HepG2 (cell line): ENCODE measurements around the gene WDR43.

Experiments
- ELF4 ChIP-seq: sonication (generic); formaldehyde crosslinking; IDR thresholded peaks from 2 replicates; pipeline ENCODE4 v1.5.0; 2020; ENCODE audit warnings: missing genetic modification reagents, mild to moderate bottlenecking, moderate library complexity, borderline replicate concordance
- NRL ChIP-seq: sonication (generic); formaldehyde crosslinking; IDR thresholded peaks from 2 replicates; pipeline ENCODE4 v1.5.0; 2020; ENCODE audit warnings: missing genetic modification reagents, mild to moderate bottlenecking, moderate library complexity, borderline replicate concordance
- TCF7 ChIP-seq: sonication (generic); IDR thresholded peaks from 2 replicates; pipeline ENCODE4 v1.6.1; 2016; ENCODE audit warnings: antibody characterized with exemption, low read depth
- TF ChIP-seq, protein P1 (sequence below): sonication (generic); formaldehyde crosslinking; IDR thresholded peaks from 2 replicates; pipeline ENCODE4 v1.9.0; 2021; ENCODE audit warnings: missing genetic modification reagents, borderline replicate concordance
- TF ChIP-seq, protein P2 (sequence below): sonication (generic); formaldehyde crosslinking; IDR thresholded peaks from 2 replicates; pipeline ENCODE4 v1.4.0; 2020; ENCODE audit warnings: low read depth, mild to moderate bottlenecking, missing genetic modification reagents

DNA sequence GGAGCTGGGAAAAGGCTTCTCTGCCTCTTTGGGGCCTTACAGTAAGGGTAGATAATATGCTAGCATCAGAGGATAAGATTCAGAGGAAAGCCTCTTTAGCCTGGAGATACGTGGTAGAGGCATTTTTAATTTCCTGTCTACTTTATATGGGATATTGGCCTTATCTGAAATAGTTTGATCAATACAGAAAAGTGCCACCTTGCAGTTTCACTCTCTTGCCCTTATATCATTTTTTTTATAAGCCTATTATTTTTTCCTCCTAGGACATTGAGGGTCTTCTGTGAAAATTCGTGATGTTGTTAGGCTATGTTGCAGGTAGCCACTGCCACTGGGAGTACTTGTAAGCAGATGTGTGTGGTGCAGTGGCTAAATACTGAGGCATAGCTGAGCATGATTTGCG, 46.5 kb downstream of the WDR43 start:
- TF ChIP-seq NRL (no peak), TCF7 (no peak), ELF4 (CRISPR knock-in tag) (no peak)
- TF ChIP-seq, protein P1, sequence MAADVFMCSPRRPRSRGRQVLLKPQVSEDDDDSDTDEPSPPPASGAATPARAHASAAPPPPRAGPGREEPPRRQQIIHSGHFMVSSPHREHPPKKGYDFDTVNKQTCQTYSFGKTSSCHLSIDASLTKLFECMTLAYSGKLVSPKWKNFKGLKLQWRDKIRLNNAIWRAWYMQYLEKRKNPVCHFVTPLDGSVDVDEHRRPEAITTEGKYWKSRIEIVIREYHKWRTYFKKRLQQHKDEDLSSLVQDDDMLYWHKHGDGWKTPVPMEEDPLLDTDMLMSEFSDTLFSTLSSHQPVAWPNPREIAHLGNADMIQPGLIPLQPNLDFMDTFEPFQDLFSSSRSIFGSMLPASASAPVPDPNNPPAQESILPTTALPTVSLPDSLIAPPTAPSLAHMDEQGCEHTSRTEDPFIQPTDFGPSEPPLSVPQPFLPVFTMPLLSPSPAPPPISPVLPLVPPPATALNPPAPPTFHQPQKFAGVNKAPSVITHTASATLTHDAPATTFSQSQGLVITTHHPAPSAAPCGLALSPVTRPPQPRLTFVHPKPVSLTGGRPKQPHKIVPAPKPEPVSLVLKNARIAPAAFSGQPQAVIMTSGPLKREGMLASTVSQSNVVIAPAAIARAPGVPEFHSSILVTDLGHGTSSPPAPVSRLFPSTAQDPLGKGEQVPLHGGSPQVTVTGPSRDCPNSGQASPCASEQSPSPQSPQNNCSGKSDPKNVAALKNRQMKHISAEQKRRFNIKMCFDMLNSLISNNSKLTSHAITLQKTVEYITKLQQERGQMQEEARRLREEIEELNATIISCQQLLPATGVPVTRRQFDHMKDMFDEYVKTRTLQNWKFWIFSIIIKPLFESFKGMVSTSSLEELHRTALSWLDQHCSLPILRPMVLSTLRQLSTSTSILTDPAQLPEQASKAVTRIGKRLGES (CRISPR knock-in tag) = no peak
- TF ChIP-seq, protein P2, sequence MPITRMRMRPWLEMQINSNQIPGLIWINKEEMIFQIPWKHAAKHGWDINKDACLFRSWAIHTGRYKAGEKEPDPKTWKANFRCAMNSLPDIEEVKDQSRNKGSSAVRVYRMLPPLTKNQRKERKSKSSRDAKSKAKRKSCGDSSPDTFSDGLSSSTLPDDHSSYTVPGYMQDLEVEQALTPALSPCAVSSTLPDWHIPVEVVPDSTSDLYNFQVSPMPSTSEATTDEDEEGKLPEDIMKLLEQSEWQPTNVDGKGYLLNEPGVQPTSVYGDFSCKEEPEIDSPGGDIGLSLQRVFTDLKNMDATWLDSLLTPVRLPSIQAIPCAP (CRISPR knock-in tag) = no peak
